Endothelial cell of umbilical vein (primary cell): ENCODE data around the gene PRKAR1A. TPM values are rescaled to one million over a fixed set of nuclear protein-coding genes. Genes with fewer than 3 reads are reported as not detected.

Experiments used
- BruUV-seq: library from RNA; stranded (reverse); fragments of 400-500 nt; replicated peaks from 2 replicates; lab custom pipeline; 2021; lab: Mats Ljungman, UMichigan
- CTCF ChIA-PET: fragments of 300-600, 350-600 bp; sonication (Branson Sonifier 250); formaldehyde crosslinking; loops from one replicate; lab custom pipeline; 2021; ENCODE audit warnings: antibody characterized with exemption, inconsistent platforms; lab: Charles Lee
- POLR2A ChIA-PET: fragments of 300-600, 350-600 bp; sonication (Branson Sonifier 250); formaldehyde crosslinking; loops from one replicate; lab custom pipeline; 2021; ENCODE audit warnings: antibody characterized with exemption, inconsistent platforms; lab: Charles Lee
- DNase-seq: peaks from one replicate; pipeline ENCODE4 v3.0.0-alpha.2; 2011; ENCODE audit warnings: low read depth, low spot score
- FAIRE-seq: peaks from 2 replicates; lab custom pipeline; 2011; peaks lifted over from hg19 to GRCh38; lab: Jason Lieb, UNC
- H2AFZ ChIP-seq: 2 replicates; pipeline ENCODE4 v1.6.0; 2012; ENCODE audit warnings: low read depth, low read length, control low read depth, inconsistent platforms
- H3K27ac ChIP-seq: 2 replicates; pipeline ENCODE4 v1.5.1; 2011; ENCODE audit warnings: low read depth, mild to moderate bottlenecking, control low read depth, low read length, moderate library complexity; ENCODE audit not compliant: insufficient read depth
- H3K27me3 ChIP-seq, 2 experiments: 2 replicates each; pipeline versions ENCODE4 v1.6.0 to v1.6.1; 2011; ENCODE audit warnings: low read length in 2 of 2, mixed read lengths in 1 of 2; ENCODE audit not compliant: control insufficient read depth in 2 of 2, insufficient read depth in 2 of 2
- H3K36me3 ChIP-seq, 2 experiments: 2 replicates in 1 of 2; 3 replicates in 1 of 2; pipeline ENCODE4 v1.5.1; 2011; ENCODE audit warnings: low read length in 2 of 2, mild to moderate bottlenecking in 1 of 2, moderate library complexity in 1 of 2; ENCODE audit not compliant: control insufficient read depth in 2 of 2, insufficient read depth in 2 of 2; ENCODE audit errors: extremely low read depth in 1 of 2
- H3K4me1 ChIP-seq: 3 replicates; pipeline ENCODE4 v1.5.1; 2011; ENCODE audit warnings: mild to moderate bottlenecking, low read length; ENCODE audit not compliant: control insufficient read depth, insufficient read depth; ENCODE audit errors: extremely low read depth
- H3K4me2 ChIP-seq: 2 replicates; pipeline ENCODE4 v1.6.1; 2011; ENCODE audit warnings: low read length, control low read depth, mixed read lengths; ENCODE audit not compliant: insufficient read depth
- H3K4me3 ChIP-seq, 3 experiments: fragments of 200-600 bp in 1 of 3; sonication (generic), shearing (Covaris generic) in 1 of 3; replicated peaks in 1 of 3; 2 replicates each; pipeline ENCODE4 v1.5.1; 2011 to 2016; ENCODE audit warnings: control low read depth in 3 of 3, low read length in 3 of 3, mild to moderate bottlenecking in 2 of 3, inconsistent platforms in 1 of 3, low read depth in 1 of 3, moderate library complexity in 1 of 3; ENCODE audit not compliant: insufficient read depth in 1 of 3
- H3K79me2 ChIP-seq: 2 replicates; pipeline ENCODE4 v1.6.0; 2012; ENCODE audit warnings: low read length, inconsistent platforms; ENCODE audit not compliant: control insufficient read depth, insufficient read depth
- H3K9ac ChIP-seq: replicated peaks from 2 replicates; pipeline ENCODE3; 2011; ENCODE audit warnings: low read length, control low read depth; ENCODE audit not compliant: insufficient read depth; ENCODE audit errors: extremely low read depth
- H3K9me1 ChIP-seq: replicated peaks from 3 replicates; pipeline ENCODE4 v1.6.0; 2011; ENCODE audit warnings: mild to moderate bottlenecking, low read length; ENCODE audit not compliant: control insufficient read depth, insufficient read depth; ENCODE audit errors: extremely low read depth
- H3K9me3 ChIP-seq: replicated peaks from 2 replicates; pipeline ENCODE4 v1.5.1; 2012; ENCODE audit warnings: low read length, inconsistent platforms; ENCODE audit not compliant: control insufficient read depth, insufficient read depth
- H4K20me1 ChIP-seq: replicated peaks from 2 replicates; pipeline ENCODE3; 2011; ENCODE audit warnings: mild to moderate bottlenecking, low read length; ENCODE audit not compliant: control insufficient read depth, insufficient read depth; ENCODE audit errors: extremely low read depth
- EZH2 ChIP-seq: IDR thresholded peaks from 2 replicates; pipeline ENCODE4 v1.6.1; 2012; ENCODE audit warnings: borderline replicate concordance, low read depth, mild to moderate bottlenecking, moderate library complexity, low read length, inconsistent platforms; ENCODE audit not compliant: severe bottlenecking
- FOS ChIP-seq: IDR thresholded peaks from 2 replicates; pipeline ENCODE4 v1.6.1; 2011; ENCODE audit warnings: mild to moderate bottlenecking, low read length, moderate library complexity, borderline replicate concordance; ENCODE audit not compliant: insufficient read depth
- GATA2 ChIP-seq: IDR thresholded peaks from 2 replicates; pipeline ENCODE4 v1.7.0; 2011; ENCODE audit warnings: low read depth, mild to moderate bottlenecking, moderate library complexity, mixed read lengths, low read length; ENCODE audit not compliant: insufficient read length, insufficient read depth
- JUN ChIP-seq: IDR thresholded peaks from 2 replicates; pipeline ENCODE4 v1.6.1; 2011; ENCODE audit warnings: borderline replicate concordance, low read depth; ENCODE audit not compliant: insufficient read length, insufficient read depth
- MYC ChIP-seq: IDR thresholded peaks from one replicate; pipeline ENCODE4 v1.6.1; 2011; ENCODE audit warnings: mild to moderate bottlenecking, low read depth, low read length
- POLR2A ChIP-seq: IDR thresholded peaks from 2 replicates; pipeline ENCODE4 v1.6.1; 2012; ENCODE audit warnings: low read depth, mild to moderate bottlenecking, control low read depth, low read length
- POLR2AphosphoS5 ChIP-seq: IDR thresholded peaks from 2 replicates; pipeline ENCODE4 v1.6.1; 2012; ENCODE audit warnings: low read depth, mild to moderate bottlenecking, control low read depth, low read length, moderate library complexity; ENCODE audit not compliant: insufficient read depth
- dilution Hi-C: fragments of 300-500 bp; cut with MboI; formaldehyde crosslinking; loops from one replicate; pipeline ENCODE4 v1.15.0; 2019; ENCODE audit warnings: low sequenced_read_pairs; ENCODE audit not compliant: extremely low pct_ligation_motif_present
- intact Hi-C: fragments of 100-400 bp; cut with micrococcal nuclease; formaldehyde crosslinking; loops from one replicate; pipeline ENCODE4 v1.10.0; 2022
- polyA plus RNA-seq, 4 experiments: library from polyadenylated mRNA; depleted of rRNA in 3 of 4; stranded (reverse) in 3 of 4; unstranded in 1 of 4; fragments of >200 nt; gene quantifications; 2 replicates each; pipeline versions ENCODE4 v1.2.1 to v1.2.3, GENCODE V29; 2011 to 2012; ENCODE audit warnings: missing spikeins in 1 of 4
- total RNA-seq: library from RNA; stranded (reverse); gene quantifications from 2 replicates; pipeline ENCODE4 v1.2.3, GENCODE V29; 2021
- TF ChIP-seq, protein P1 (sequence below), 2 donors: IDR thresholded peaks; 1 replicate in 1 of 2; 2 replicates in 1 of 2; pipeline ENCODE4 v1.5.1; 2011; ENCODE audit warnings: low read length in 2 of 2, mild to moderate bottlenecking in 2 of 2, moderate library complexity in 2 of 2, control low read depth in 1 of 2, inconsistent platforms in 1 of 2, low read depth in 1 of 2; ENCODE audit not compliant: insufficient read depth in 1 of 2; ENCODE audit errors: extremely low read depth in 1 of 2
- TF ChIP-seq, protein P2 (sequence below): IDR thresholded peaks from 2 replicates; pipeline ENCODE4 v1.6.1; 2011; ENCODE audit not compliant: insufficient read depth, insufficient read length

The PRKAR1A gene
- total and polyA plus RNA-seq, 2 donors (not counting 3 experiments of a cell fraction or from before 2014, with no cell fraction given): 92.0 to 257 TPM

GRCh38 chr17:68544111-68544915 lies 32.1 kb downstream of the PRKAR1A start:
- no peak for FAIRE-seq

More at GRCh38 chr17:68544111-68544915, 32.1 kb downstream of the PRKAR1A start:
- H3K9me1 ChIP-seq: no peaks in the 10 kb centered on the region
- dilution Hi-C loops: no loop called here
- H2AFZ ChIP-seq: no peak overlapping the region
- H4K20me1 ChIP-seq: no peaks in the 10 kb centered on the region
- H3K4me2 ChIP-seq: no peak overlapping the region
- H3K36me3 ChIP-seq: peaks cover 0 to 8% of the 10 kb centered on the region in 2 experiments
- H3K27me3 ChIP-seq: no peaks in the 10 kb centered on the region
- no peak overlapping the region for H3K9ac ChIP-seq
- no peak for TF ChIP-seq GATA2
- no peak for TF ChIP-seq POLR2AphosphoS5
- no peak for TF ChIP-seq JUN
- no peak for TF ChIP-seq MYC
- no peak for TF ChIP-seq EZH2
- TF ChIP-seq, protein P1, sequence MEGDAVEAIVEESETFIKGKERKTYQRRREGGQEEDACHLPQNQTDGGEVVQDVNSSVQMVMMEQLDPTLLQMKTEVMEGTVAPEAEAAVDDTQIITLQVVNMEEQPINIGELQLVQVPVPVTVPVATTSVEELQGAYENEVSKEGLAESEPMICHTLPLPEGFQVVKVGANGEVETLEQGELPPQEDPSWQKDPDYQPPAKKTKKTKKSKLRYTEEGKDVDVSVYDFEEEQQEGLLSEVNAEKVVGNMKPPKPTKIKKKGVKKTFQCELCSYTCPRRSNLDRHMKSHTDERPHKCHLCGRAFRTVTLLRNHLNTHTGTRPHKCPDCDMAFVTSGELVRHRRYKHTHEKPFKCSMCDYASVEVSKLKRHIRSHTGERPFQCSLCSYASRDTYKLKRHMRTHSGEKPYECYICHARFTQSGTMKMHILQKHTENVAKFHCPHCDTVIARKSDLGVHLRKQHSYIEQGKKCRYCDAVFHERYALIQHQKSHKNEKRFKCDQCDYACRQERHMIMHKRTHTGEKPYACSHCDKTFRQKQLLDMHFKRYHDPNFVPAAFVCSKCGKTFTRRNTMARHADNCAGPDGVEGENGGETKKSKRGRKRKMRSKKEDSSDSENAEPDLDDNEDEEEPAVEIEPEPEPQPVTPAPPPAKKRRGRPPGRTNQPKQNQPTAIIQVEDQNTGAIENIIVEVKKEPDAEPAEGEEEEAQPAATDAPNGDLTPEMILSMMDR (IDR thresholded peaks at IDR 0.05; ENCODE audit: extremely low read depth in 1 of 2, insufficient read depth in 1 of 2, low read depth in 1 of 2, low read length in 2 of 2): no peak
- no peak for TF ChIP-seq POLR2A
- TF ChIP-seq, protein P2, sequence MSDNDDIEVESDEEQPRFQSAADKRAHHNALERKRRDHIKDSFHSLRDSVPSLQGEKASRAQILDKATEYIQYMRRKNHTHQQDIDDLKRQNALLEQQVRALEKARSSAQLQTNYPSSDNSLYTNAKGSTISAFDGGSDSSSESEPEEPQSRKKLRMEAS: no peak
- no peak for TF ChIP-seq FOS
- POLR2A ChIA-PET: no interaction called here
- no peaks in the 10 kb centered on the region for H3K4me1 ChIP-seq
- H3K4me3 ChIP-seq: no peak overlapping the region
- no peak for DNase-seq
- H3K9me3 ChIP-seq: no peaks in the 10 kb centered on the region
- H3K27ac ChIP-seq: no peak overlapping the region
- no TSS peak for BruUV-seq
- CTCF ChIA-PET: no interaction called here
- intact Hi-C loops: no loop called here
- no peaks in the 10 kb centered on the region for H3K79me2 ChIP-seq
